Measurements from ENCODE around the gene ACTG1. TPM values are rescaled to one million over a fixed set of nuclear protein-coding genes. Genes with fewer than 3 reads are reported as not detected.

The ACTG1 gene
- total and polyA plus RNA-seq, 3 donors from 2014 or later: 1,571 to 2,057 (median 1,790) TPM

GRCh38 chr17:81468111-81468769, 44.4 kb downstream of the ACTG1 start:
- Histone ChIP-seq H3K9me3 (no peaks in the 10 kb centered on the region), H3K4me3 (no peak overlapping the region), H3K4me1 (peaks cover 6% of the 10 kb centered on the region), H3K36me3 (ENCODE audit: low read depth, missing control alignments) (no peaks in the 10 kb centered on the region), H3K27me3 (no peaks in the 10 kb centered on the region), H3K27ac (no peak overlapping the region)
- intact Hi-C loops (cut with DNase I; ENCODE audit: low total_unique reads): no loop called here
- DNase-seq: no peak
- 85 to 87% methylated on average over 12 to 18 of the region's 18 CpGs for WGBS, 2 donors
- TF ChIP-seq POLR2A (IDR thresholded peaks at IDR 0.05) (no peak), CTCF (IDR thresholded peaks at IDR 0.05) (no peak)

- H3K27ac ChIP-seq: no peak overlapping the region
- H3K27me3 ChIP-seq: no peaks in the 10 kb centered on the region
- H3K4me3 ChIP-seq: no peak overlapping the region
- no peak for TF ChIP-seq CTCF (IDR thresholded peaks at IDR 0.05)
- no peak for TF ChIP-seq POLR2A (IDR thresholded peaks at IDR 0.05)
- H3K4me1 ChIP-seq: no peaks in the 10 kb centered on the region
- intact Hi-C loops (cut with DNase I; ENCODE audit: low total_unique reads): no loop called here
- H3K36me3 ChIP-seq (ENCODE audit: low read depth, missing control alignments): no peaks in the 10 kb centered on the region
- WGBS, 2 donors: 87 to 90% methylated on average over 13 to 30 of the region's 33 CpGs
- no peak for DNase-seq
- H3K9me3 ChIP-seq: no peaks in the 10 kb centered on the region
Measured at GRCh38 chr17:81466564-81467472, 45.8 kb downstream of the ACTG1 start.

- Histone ChIP-seq H3K36me3 (ENCODE audit: low read depth, missing control alignments) (no peaks in the 10 kb centered on the region), H3K4me1 (no peaks in the 10 kb centered on the region), H3K9me3 (no peaks in the 10 kb centered on the region), H3K27me3 (no peaks in the 10 kb centered on the region), H3K27ac (no peak overlapping the region), H3K4me3 (no peak overlapping the region)
- WGBS, 2 donors: 89 to 91% methylated on average over 17 of the region's 17 CpGs
- DNase-seq: no peak
- intact Hi-C loops (cut with DNase I; ENCODE audit: low total_unique reads): no loop called here
- TF ChIP-seq CTCF (IDR thresholded peaks at IDR 0.05): no peak
Measured at GRCh38 chr17:81465910-81466309, 46.7 kb downstream of the ACTG1 start.

GRCh38 chr17:81464586-81464985, 48.0 kb downstream of the ACTG1 start:
- TF ChIP-seq POLR2A (IDR thresholded peaks at IDR 0.05): no peak
- no peak for TF ChIP-seq CTCF (IDR thresholded peaks at IDR 0.05)
- Histone ChIP-seq H3K36me3 (ENCODE audit: low read depth, missing control alignments) (no peaks in the 10 kb centered on the region), H3K9me3 (no peaks in the 10 kb centered on the region), H3K4me3 (no peak overlapping the region), H3K27ac (no peak overlapping the region), H3K4me1 (no peaks in the 10 kb centered on the region), H3K27me3 (no peaks in the 10 kb centered on the region)
- 78 to 82% methylated on average over 9 of the region's 9 CpGs for WGBS, 2 donors
- no peak for DNase-seq
- intact Hi-C loops (cut with DNase I; ENCODE audit: low total_unique reads): no loop called here

Data from testis (tissue), 3 donors.